ENCODE results near the gene TMEM183A.

- no peak for TF ChIP-seq CTCF (IDR thresholded peaks at IDR 0.05)
- TF ChIP-seq POLR2A (IDR thresholded peaks at IDR 0.05) = no peak
Observed at GRCh38 chr1:202966006-202966898, 40.9 kb upstream of the TMEM183A start.
